Measurements from ENCODE around the gene TGFBR3.

TGFBR3 gene

GRCh38 chr1:91876781-91877573, 9.0 kb downstream of the TGFBR3 start:
- H3K4me1 Mint-ChIP-seq: peaks cover 80% of the 10 kb centered on the region
- no peaks in the 10 kb centered on the region for H3K27me3 Mint-ChIP-seq
- peak overlapping the region; percentile 18 for H3K27ac Mint-ChIP-seq (ENCODE audit: low read depth)
- H3K36me3 Mint-ChIP-seq (ENCODE audit: insufficient read depth): peaks cover 5% of the 10 kb centered on the region
- DNase-seq (ENCODE audit: low spot score in 2 of 2): no peak
- H3K4me3 Mint-ChIP-seq: peak overlapping the region; percentile 33
- no peak for ATAC-seq (replicated peaks; ENCODE audit: extremely low read depth, poor library complexity, severe bottlenecking)
- H3K9me3 Mint-ChIP-seq: no peaks in the 10 kb centered on the region

GRCh38 chr1:91876040-91876470, 9.9 kb downstream of the TGFBR3 start:
- ATAC-seq (replicated peaks; ENCODE audit: extremely low read depth, poor library complexity, severe bottlenecking) (peak; percentile 76), DNase-seq (ENCODE audit: low spot score in 2 of 2) (peak in 1 of 2 donors; percentile 20)
- peak overlapping the region; percentile 47 for H3K27ac Mint-ChIP-seq (ENCODE audit: low read depth)
- peaks cover 2% of the 10 kb centered on the region for H3K36me3 Mint-ChIP-seq (ENCODE audit: insufficient read depth)
- H3K27me3 Mint-ChIP-seq: no peaks in the 10 kb centered on the region
- no peaks in the 10 kb centered on the region for H3K9me3 Mint-ChIP-seq
- H3K4me3 Mint-ChIP-seq: peak overlapping the region; percentile 37
- H3K4me1 Mint-ChIP-seq: peaks cover 83% of the 10 kb centered on the region

- Mint-ChIP-seq H3K4me1 (peaks cover 91% of the 10 kb centered on the region), H3K27ac (ENCODE audit: low read depth) (peak overlapping the region; percentile 83), H3K9me3 (no peaks in the 10 kb centered on the region), H3K36me3 (ENCODE audit: insufficient read depth) (peaks cover 1% of the 10 kb centered on the region), H3K4me3 (peak overlapping the region; percentile 33), H3K27me3 (no peaks in the 10 kb centered on the region)
- no peak for ATAC-seq (replicated peaks; ENCODE audit: extremely low read depth, poor library complexity, severe bottlenecking)
- no peak for DNase-seq (ENCODE audit: low spot score in 2 of 2)
These were observed 11.8 kb downstream of the TGFBR3 start for GRCh38 chr1:91874167-91874566.

GRCh38 chr1:91872559-91873081, 13.3 kb downstream of the TGFBR3 start:
- peaks cover 1% of the 10 kb centered on the region for H3K36me3 Mint-ChIP-seq (ENCODE audit: insufficient read depth)
- peak overlapping the region; percentile 57 for H3K4me3 Mint-ChIP-seq
- peaks cover 77% of the 10 kb centered on the region for H3K4me1 Mint-ChIP-seq
- ATAC-seq (replicated peaks; ENCODE audit: extremely low read depth, poor library complexity, severe bottlenecking) (no peak), DNase-seq (ENCODE audit: low spot score in 2 of 2) (no peak)
- no peaks in the 10 kb centered on the region for H3K9me3 Mint-ChIP-seq
- no peaks in the 10 kb centered on the region for H3K27me3 Mint-ChIP-seq
- peak overlapping the region; percentile 78 for H3K27ac Mint-ChIP-seq (ENCODE audit: low read depth)

DNA sequence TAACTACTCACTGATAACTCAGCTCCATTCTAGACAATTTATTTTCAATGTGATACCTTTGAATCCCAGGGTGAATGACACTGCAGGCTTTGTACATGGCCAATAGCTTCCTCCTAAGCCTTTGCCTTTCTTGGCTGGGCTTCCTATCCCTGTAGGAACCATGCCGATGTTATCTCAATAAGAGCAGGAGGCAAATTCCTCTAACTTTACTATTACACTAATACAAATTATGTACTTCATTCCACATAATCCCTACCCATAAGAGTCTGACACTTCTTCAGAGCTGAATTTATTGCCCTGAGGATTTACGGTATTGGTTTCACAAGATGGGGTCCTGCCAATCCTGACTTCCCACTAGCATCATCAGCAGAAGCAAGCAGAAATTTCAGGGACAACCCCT, 14.0 kb downstream of the TGFBR3 start:
- H3K36me3 Mint-ChIP-seq (ENCODE audit: insufficient read depth): peaks cover 1% of the 10 kb centered on the region

DNA sequence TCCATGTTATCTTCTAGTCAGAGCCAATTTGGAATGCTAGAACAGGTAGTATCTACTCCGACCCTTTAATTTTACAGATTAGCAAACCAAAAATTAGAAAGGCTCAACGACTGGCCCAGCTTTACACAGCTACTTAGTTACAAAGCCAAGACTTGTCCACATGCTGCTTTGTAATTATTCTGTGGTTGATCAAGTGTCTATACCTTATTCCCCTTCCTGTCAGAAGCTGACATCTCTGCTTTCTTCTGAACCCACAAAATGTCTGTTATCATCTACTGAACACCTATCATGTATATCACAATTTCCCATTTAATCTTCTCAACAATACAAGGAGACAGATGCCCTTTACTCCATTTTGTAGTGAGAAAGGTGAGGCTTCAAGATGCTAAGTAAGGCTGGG, 15.6 kb downstream of the TGFBR3 start:
- Mint-ChIP-seq H3K9me3 (no peaks in the 10 kb centered on the region), H3K4me1 (peaks cover 74% of the 10 kb centered on the region), H3K36me3 (ENCODE audit: insufficient read depth) (no peaks in the 10 kb centered on the region), H3K4me3 (peak overlapping the region; percentile 40), H3K27me3 (no peaks in the 10 kb centered on the region), H3K27ac (ENCODE audit: low read depth) (peak overlapping the region; percentile 78)
- DNase-seq (ENCODE audit: low spot score in 2 of 2) (no peak), ATAC-seq (replicated peaks; ENCODE audit: extremely low read depth, poor library complexity, severe bottlenecking) (peak; percentile 67)

More for the DNA sequence above, 14.0 kb downstream of the TGFBR3 start:
- Mint-ChIP-seq H3K27me3 (no peaks in the 10 kb centered on the region), H3K4me3 (peak overlapping the region; percentile 57), H3K9me3 (no peaks in the 10 kb centered on the region), H3K4me1 (peaks cover 76% of the 10 kb centered on the region), H3K27ac (ENCODE audit: low read depth) (peak overlapping the region; percentile 78)
- ATAC-seq (replicated peaks; ENCODE audit: extremely low read depth, poor library complexity, severe bottlenecking): no peak
- DNase-seq (ENCODE audit: low spot score in 2 of 2): no peak

GRCh38 chr1:91866425-91866824, 19.5 kb downstream of the TGFBR3 start:
- Mint-ChIP-seq H3K27ac (ENCODE audit: low read depth) (no peak overlapping the region), H3K27me3 (no peaks in the 10 kb centered on the region), H3K36me3 (ENCODE audit: insufficient read depth) (peaks cover 2% of the 10 kb centered on the region), H3K4me1 (peaks cover 63% of the 10 kb centered on the region), H3K9me3 (no peaks in the 10 kb centered on the region), H3K4me3 (no peak overlapping the region)
- no peak for ATAC-seq (replicated peaks; ENCODE audit: extremely low read depth, poor library complexity, severe bottlenecking)
- DNase-seq (ENCODE audit: low spot score in 2 of 2): no peak

- H3K4me3 Mint-ChIP-seq: no peak overlapping the region
- no peak for ATAC-seq (replicated peaks; ENCODE audit: extremely low read depth, poor library complexity, severe bottlenecking)
These were observed 21.8 kb downstream of the TGFBR3 start for GRCh38 chr1:91864017-91864700.

GRCh38 chr1:91863498-91863897, 22.5 kb downstream of the TGFBR3 start:
- Mint-ChIP-seq H3K4me1 (peaks cover 53% of the 10 kb centered on the region), H3K4me3 (no peak overlapping the region), H3K27me3 (no peaks in the 10 kb centered on the region), H3K27ac (ENCODE audit: low read depth) (no peak overlapping the region), H3K36me3 (ENCODE audit: insufficient read depth) (peaks cover 18% of the 10 kb centered on the region), H3K9me3 (no peaks in the 10 kb centered on the region)
- no peak for DNase-seq (ENCODE audit: low spot score in 2 of 2)
- ATAC-seq (replicated peaks; ENCODE audit: extremely low read depth, poor library complexity, severe bottlenecking): no peak

More at GRCh38 chr1:91864017-91864700, 21.8 kb downstream of the TGFBR3 start:
- no peaks in the 10 kb centered on the region for H3K9me3 Mint-ChIP-seq
- no peaks in the 10 kb centered on the region for H3K27me3 Mint-ChIP-seq
- H3K4me1 Mint-ChIP-seq: peaks cover 52% of the 10 kb centered on the region
- DNase-seq (ENCODE audit: low spot score in 2 of 2): no peak
- H3K36me3 Mint-ChIP-seq (ENCODE audit: insufficient read depth): peaks cover 15% of the 10 kb centered on the region
- no peak overlapping the region for H3K27ac Mint-ChIP-seq (ENCODE audit: low read depth)

- DNase-seq (ENCODE audit: low spot score in 2 of 2) (no peak), ATAC-seq (replicated peaks; ENCODE audit: extremely low read depth, poor library complexity, severe bottlenecking) (no peak)
- H3K4me3 Mint-ChIP-seq: no peak overlapping the region
- peaks cover 22% of the 10 kb centered on the region for H3K36me3 Mint-ChIP-seq (ENCODE audit: insufficient read depth)
- no peaks in the 10 kb centered on the region for H3K9me3 Mint-ChIP-seq
- H3K4me1 Mint-ChIP-seq: peaks cover 48% of the 10 kb centered on the region
- H3K27ac Mint-ChIP-seq (ENCODE audit: low read depth): no peak overlapping the region
- H3K27me3 Mint-ChIP-seq: no peaks in the 10 kb centered on the region
These were observed 23.8 kb downstream of the TGFBR3 start for GRCh38 chr1:91862120-91862519.

DNA sequence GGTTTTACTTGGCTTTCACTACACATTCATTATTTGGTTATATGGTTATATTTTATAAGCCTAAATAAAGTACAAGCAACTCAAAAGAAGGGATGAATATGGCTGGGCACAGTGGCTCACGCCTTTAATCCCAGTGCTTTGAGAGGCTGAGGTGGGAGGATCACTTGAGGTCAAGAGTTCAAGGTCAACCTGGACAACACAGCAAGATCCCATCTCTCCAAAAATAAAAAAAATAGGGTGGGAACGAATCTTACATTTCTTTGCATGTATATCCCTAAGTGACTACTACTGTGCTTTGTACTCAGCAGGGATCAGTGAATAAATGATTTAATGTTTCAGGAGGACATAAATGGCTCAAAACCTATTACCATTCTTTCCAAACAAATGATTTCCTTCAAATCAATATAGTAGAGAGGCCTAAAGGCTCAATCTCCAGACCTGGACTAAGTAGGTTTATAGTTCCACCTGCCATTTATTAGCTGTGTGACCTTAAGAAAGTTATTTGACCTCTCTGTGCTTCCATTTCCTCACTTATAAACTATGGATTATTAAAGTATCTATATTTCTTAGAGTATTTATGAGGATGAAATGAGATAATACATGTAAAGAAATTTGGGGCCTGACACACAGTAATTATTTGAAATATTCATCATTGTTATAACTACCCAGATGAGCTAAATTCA, 28.3 kb downstream of the TGFBR3 start:
- Mint-ChIP-seq H3K27me3 (no peaks in the 10 kb centered on the region), H3K36me3 (ENCODE audit: insufficient read depth) (peaks cover 23% of the 10 kb centered on the region), H3K4me1 (peaks cover 40% of the 10 kb centered on the region), H3K27ac (ENCODE audit: low read depth) (peak overlapping the region; percentile 71), H3K4me3 (no peak overlapping the region), H3K9me3 (no peaks in the 10 kb centered on the region)
- DNase-seq (ENCODE audit: low spot score in 2 of 2) (no peak), ATAC-seq (replicated peaks; ENCODE audit: extremely low read depth, poor library complexity, severe bottlenecking) (no peak)

GRCh38 chr1:91856996-91857395, 29.0 kb downstream of the TGFBR3 start:
- Mint-ChIP-seq H3K4me3 (no peak overlapping the region), H3K36me3 (ENCODE audit: insufficient read depth) (peaks cover 23% of the 10 kb centered on the region), H3K27ac (ENCODE audit: low read depth) (peak overlapping the region; percentile 71), H3K4me1 (peaks cover 34% of the 10 kb centered on the region), H3K27me3 (no peaks in the 10 kb centered on the region), H3K9me3 (no peaks in the 10 kb centered on the region)
- no peak for ATAC-seq (replicated peaks; ENCODE audit: extremely low read depth, poor library complexity, severe bottlenecking)
- DNase-seq (ENCODE audit: low spot score in 2 of 2): no peak
